ENCODE data around the gene SORCS2.

SORCS2 gene

DNA sequence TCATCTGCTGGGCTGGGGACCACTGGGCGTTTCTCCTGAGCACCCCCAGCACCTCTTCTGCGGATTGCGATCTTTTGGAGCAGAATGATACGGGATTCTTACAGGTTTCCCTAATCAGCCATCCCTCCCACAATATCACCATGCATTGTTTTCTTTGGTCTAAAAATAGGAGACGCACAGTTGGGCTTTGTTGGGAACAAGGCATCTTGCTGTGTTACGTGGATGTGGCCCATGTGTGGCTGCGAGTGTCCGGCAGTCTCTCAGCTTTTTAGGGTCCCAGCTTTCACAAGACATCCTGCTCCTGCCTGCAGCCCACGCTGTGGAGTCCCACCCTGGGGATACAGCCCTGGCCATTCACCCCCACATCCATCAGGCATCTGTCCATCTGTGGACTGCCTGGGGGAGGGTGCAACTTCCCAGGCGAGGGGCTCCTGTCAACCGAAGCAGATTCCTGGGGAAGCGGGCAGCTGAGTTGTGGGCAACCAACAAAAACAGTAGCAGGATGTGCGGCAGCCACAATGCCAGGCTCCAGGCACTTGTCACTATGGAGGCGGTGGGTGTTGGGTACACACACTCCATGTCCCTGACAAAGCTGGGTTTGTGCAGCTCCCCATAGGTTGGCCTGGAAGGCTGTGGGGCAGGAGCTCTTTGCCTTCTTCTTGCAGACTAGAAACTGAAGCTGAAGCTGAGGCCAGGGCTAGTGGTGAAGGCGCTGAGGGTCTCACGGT is 427.9 kb downstream of the SORCS2 start:
- no peak overlapping the region for H3K9ac ChIP-seq (ENCODE audit: low read depth, low read length)
- no peaks in the 10 kb centered on the region for H3K4me1 ChIP-seq (ENCODE audit: insufficient read depth, low read length)
- H3K9me3 ChIP-seq (ENCODE audit: control insufficient read depth, insufficient read depth, low read length): no peaks in the 10 kb centered on the region
- H3K36me3 ChIP-seq (ENCODE audit: insufficient read depth, low read length): no peaks in the 10 kb centered on the region

DNA sequence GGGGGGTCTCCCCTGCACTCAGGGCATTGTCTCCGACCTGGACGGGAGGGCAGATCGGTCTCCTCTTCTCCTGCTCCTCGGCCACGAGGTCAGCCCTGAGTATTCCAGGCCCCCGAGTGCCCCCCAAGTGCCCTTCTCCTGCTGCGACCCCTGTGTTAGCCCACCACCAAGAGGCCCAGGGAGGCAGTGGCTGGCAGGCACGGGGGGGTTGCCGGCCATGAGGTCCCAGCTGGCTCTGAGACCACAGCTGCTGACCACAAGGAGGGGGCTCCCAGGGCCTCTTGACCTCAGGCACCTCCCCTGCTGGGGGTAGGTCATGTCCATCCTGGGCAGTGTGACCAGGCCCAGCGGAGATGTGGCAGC is 428.5 kb downstream of the SORCS2 start:
- Histone ChIP-seq H3K36me3 (ENCODE audit: insufficient read depth, low read length) (no peaks in the 10 kb centered on the region), H3K9ac (ENCODE audit: low read depth, low read length) (no peak overlapping the region), H3K4me1 (ENCODE audit: insufficient read depth, low read length) (no peaks in the 10 kb centered on the region), H3K9me3 (ENCODE audit: control insufficient read depth, insufficient read depth, low read length) (no peaks in the 10 kb centered on the region)

DNA sequence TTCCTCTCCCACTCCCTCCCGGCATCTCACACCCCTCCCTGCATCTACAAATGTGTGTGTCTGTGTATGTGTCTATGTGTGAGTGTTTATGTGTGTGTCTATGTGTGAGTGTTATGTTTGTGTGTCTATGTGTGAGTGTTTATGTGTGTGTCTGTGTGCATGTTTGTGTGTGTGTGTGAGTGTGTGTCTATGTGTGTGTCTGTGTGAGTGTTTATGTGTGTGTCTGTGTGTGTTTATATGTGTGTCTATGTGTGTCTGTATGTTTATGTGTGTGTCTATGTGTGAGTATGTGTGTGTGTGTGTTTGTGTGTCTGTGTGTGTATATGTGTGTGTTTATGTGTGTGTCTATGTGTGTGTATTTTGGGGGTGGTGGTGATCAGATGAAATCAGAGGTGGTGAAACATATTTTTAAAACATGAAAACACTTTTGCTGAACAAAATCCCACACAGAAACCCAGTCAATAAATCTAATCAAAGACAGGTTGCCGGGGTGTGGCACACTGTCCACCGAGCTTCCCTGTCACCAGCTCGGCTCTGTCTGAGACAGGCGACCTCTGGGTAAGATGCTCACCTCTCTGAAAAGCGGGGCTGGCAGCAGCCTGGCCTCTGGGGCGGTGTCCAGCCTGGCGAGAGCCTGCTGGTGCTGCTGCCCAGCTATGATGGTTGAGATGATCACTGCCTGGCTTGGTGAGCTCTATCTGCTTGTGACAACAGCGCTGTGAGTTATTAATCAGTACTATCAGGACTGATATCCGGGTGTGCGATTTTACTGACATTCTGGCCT is 429.1 kb downstream of the SORCS2 start:
- Histone ChIP-seq H3K9ac (ENCODE audit: low read depth, low read length) (no peak overlapping the region), H3K4me1 (ENCODE audit: insufficient read depth, low read length) (no peaks in the 10 kb centered on the region), H3K36me3 (ENCODE audit: insufficient read depth, low read length) (no peaks in the 10 kb centered on the region), H3K9me3 (ENCODE audit: control insufficient read depth, insufficient read depth, low read length) (no peaks in the 10 kb centered on the region)

DNA sequence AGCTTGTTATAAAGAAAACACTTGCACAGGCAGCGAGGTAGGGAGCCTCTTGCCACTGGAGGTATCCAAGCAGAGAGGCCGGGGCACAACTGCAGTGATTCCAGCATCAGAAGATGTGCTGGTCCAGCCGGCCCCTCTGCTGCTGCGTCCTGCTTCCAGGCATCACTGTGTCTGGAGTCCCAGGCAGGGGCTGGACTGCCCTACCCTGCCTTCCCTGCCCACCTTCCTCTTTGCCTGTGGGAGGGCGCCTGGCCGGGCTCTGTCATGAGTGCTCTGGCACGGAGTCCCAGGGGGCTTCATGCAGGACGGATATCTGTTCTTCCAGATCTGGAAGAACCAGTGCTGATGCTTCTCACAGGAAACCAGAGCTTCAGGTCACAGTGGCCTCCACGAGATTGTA is 430.0 kb downstream of the SORCS2 start:
- H3K9ac ChIP-seq (ENCODE audit: low read depth, low read length): no peak overlapping the region
- no peaks in the 10 kb centered on the region for H3K36me3 ChIP-seq (ENCODE audit: insufficient read depth, low read length)
- no peaks in the 10 kb centered on the region for H3K4me1 ChIP-seq (ENCODE audit: insufficient read depth, low read length)
- no peaks in the 10 kb centered on the region for H3K9me3 ChIP-seq (ENCODE audit: control insufficient read depth, insufficient read depth, low read length)

DNA sequence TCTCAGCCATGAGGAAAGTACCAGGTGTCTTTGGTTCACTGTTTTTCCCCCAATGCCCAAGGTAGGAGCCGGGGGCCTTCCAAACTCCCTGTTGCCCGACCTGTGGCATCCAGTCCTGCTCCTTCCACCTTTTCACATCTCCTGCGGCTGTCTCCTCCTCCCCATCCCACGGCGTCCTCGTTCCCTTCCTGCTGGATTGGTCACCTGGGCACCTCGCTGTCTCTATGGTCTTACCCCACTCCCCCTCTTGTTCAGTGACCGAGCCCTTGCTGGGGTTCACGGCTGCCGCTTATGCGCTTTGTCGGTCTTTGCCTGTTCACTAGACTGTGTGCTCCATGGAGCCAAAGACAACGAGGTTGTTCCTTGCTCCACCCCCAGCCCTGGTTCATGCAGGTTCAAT is 431.1 kb downstream of the SORCS2 start:
- Histone ChIP-seq H3K36me3 (ENCODE audit: insufficient read depth, low read length) (no peaks in the 10 kb centered on the region), H3K9me3 (ENCODE audit: control insufficient read depth, insufficient read depth, low read length) (no peaks in the 10 kb centered on the region), H3K9ac (ENCODE audit: low read depth, low read length) (no peak overlapping the region), H3K4me1 (ENCODE audit: insufficient read depth, low read length) (no peaks in the 10 kb centered on the region)

DNA sequence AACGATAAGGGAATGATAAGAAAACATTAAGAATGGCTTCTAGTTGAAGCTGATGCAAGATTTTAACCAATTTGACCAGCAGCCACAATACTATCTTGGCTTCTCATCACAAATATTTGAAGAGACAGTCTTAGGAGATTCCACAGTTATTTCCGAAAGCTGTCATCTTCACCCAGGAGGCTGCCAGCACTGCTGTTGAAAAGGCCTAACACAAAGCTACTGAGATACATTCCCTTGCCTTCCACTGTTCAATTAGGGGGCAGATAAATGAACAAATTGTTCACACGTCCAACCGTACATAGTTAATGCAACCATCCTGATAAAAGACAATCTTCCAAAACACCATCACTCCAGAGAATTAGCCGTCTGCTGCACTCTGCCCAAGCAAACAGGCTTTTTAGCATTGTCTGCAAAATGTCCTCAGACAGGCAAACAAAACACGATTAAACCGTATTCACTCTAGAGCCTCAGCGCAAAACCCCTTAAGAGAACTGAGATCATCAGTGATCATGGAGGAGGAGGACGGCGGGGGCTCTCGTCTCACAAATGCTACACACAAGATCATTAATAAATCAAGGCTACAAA is 432.1 kb downstream of the SORCS2 start:
- no peak overlapping the region for H3K9ac ChIP-seq (ENCODE audit: low read depth, low read length)
- H3K9me3 ChIP-seq (ENCODE audit: control insufficient read depth, insufficient read depth, low read length): no peaks in the 10 kb centered on the region
- H3K4me1 ChIP-seq (ENCODE audit: insufficient read depth, low read length): no peaks in the 10 kb centered on the region
- H3K36me3 ChIP-seq (ENCODE audit: insufficient read depth, low read length): no peaks in the 10 kb centered on the region

DNA sequence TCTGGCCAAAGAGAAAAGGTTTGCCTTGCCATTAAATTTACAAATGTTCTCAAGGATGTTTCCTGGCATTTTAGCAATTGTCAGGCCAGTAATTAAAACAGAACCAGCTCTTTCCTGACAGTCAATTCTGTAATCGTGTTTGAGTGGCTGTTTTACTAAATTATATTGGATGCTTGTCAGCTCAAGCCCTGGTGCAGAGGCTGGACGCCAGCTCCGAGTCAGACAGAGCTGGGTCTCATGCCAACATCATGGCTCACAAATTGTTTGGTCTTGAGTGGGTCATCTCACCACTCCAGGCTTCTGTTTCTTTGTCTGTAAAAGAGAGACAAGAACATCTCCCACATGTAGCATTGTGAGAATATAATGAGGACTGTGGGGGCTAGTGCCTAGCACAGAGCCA is 432.7 kb downstream of the SORCS2 start:
- H3K9me3 ChIP-seq (ENCODE audit: control insufficient read depth, insufficient read depth, low read length): no peaks in the 10 kb centered on the region
- no peaks in the 10 kb centered on the region for H3K4me1 ChIP-seq (ENCODE audit: insufficient read depth, low read length)
- H3K36me3 ChIP-seq (ENCODE audit: insufficient read depth, low read length): no peaks in the 10 kb centered on the region
- H3K9ac ChIP-seq (ENCODE audit: low read depth, low read length): no peak overlapping the region

DNA sequence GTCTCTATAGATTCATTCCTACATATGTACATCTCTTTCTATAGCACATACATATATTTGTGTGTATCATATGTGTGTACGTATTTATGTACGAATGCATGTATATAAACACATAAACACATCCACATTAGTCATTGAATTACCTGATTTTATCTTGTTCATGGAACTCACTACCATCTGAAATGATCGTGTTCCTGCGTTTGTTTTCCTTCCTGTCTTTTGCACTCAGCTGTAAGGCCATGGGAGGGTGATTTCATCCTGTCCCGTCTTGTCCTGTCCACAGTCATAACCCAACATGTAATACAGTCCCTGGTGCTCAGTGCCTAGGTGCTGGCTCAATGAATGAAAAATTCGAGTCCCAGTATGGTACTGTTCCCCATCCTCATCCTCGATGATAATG is 434.2 kb downstream of the SORCS2 start:
- Histone ChIP-seq H3K36me3 (ENCODE audit: insufficient read depth, low read length) (no peaks in the 10 kb centered on the region), H3K9me3 (ENCODE audit: control insufficient read depth, insufficient read depth, low read length) (no peaks in the 10 kb centered on the region), H3K4me1 (ENCODE audit: insufficient read depth, low read length) (no peaks in the 10 kb centered on the region), H3K9ac (ENCODE audit: low read depth, low read length) (no peak overlapping the region)

DNA sequence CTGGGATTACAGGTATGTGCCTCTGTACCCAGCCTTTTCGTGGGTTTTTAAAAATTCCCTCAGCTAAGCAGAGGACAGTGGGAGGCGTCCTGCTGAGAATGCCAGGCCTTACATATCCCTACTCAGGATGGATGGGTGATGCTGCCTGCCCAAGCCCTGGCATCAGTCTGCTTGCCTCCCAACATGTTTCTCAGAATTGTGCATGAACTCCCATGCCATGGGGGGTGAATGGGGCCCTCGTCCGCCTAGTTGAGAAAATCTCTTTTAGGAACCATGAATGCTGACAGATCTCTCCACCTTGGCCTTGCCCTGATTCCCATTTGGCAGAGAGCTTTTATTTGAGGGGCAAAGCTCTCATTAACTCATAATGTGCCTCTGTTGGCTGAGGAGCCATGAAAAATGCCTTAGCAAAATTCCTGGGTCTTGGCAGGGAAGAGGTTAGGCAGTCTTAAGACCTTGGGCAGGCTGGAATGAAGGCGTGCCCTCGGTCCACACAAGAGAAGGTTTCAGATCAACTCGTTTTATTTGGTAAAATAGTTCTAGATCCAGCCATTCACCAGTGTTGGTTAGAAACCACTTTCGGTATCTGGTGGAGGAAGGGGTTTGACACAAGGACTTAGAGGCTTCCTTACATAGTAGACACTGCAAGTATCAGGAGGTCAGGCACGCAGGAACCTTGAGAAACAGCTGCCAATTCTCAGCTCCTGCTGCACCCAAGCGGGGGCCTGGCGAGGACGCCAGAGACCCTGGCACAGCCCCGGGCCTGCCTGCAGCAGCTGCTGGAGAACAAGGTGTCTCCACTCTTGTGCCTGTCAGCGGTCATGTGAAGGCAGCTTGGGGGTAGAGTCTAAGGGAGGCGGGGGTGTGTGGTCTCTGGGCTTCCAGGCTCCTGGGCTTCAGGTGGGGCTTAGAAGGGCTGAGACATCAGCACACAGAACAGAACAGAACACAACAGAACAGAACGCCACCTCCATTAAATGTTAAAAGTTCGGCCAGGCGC is 435.2 kb downstream of the SORCS2 start:
- H3K9ac ChIP-seq (ENCODE audit: low read depth, low read length): no peak overlapping the region
- H3K36me3 ChIP-seq (ENCODE audit: insufficient read depth, low read length): no peaks in the 10 kb centered on the region
- no peaks in the 10 kb centered on the region for H3K9me3 ChIP-seq (ENCODE audit: control insufficient read depth, insufficient read depth, low read length)
- H3K4me1 ChIP-seq (ENCODE audit: insufficient read depth, low read length): no peaks in the 10 kb centered on the region

DNA sequence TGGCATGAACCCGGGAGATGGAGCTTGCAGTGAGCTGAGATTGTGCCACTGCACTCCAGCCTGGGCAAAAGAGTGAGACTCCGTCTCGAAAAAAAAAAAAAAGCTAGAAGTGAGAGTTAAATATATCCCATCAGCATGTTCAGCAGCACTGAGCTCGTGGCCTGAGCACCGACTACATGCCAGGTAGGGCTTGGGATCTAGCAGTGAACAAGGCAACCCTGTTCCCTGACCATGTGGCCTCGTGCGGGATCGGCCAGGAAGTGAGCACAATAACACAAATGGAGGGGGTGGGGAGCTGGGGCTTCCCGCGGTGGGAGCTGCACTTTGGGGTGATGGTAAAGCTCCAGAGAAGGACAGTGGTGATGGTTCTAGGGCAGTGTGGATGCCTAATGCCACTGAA is 436.1 kb downstream of the SORCS2 start:
- Histone ChIP-seq H3K4me1 (ENCODE audit: insufficient read depth, low read length) (no peaks in the 10 kb centered on the region), H3K9ac (ENCODE audit: low read depth, low read length) (no peak overlapping the region), H3K9me3 (ENCODE audit: control insufficient read depth, insufficient read depth, low read length) (no peaks in the 10 kb centered on the region), H3K36me3 (ENCODE audit: insufficient read depth, low read length) (no peaks in the 10 kb centered on the region)

DNA sequence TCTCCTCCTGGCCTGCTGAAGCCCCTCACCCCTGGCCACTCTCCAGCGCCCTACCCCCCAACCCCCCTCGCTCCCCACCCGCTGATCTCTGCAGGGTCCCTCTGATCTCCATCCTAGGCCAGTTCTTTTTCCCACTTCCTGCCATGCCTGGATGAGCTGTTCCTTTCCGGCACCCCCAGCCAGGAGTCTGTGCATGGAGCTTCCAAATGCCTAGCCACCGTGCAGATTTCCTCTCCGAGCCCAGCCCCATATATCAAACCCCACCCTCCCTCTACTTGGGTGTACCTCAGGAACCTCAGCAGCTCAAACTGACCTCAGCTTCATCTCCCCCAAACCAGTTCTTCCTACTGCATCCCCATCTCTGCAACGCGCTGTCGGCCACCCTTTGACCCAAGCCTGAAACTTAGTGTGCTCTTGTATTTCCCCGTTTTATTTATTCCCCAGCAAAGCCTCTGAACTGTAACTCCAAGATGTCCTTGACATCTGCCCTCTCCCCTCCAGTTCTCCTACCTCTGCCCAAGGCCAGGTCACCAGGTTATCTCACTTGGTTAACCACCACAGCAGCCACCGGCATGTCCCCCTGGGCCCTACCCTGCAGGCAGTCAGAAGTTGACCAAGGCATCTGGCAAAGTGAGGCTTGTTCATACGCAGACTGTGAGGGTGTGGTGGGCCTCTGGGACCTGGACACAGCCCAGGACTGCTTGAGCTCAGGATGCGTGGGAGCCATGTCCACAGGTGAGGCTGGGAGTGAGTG is 437.3 kb downstream of the SORCS2 start:
- no peaks in the 10 kb centered on the region for H3K4me1 ChIP-seq (ENCODE audit: insufficient read depth, low read length)
- H3K9ac ChIP-seq (ENCODE audit: low read depth, low read length): no peak overlapping the region

DNA sequence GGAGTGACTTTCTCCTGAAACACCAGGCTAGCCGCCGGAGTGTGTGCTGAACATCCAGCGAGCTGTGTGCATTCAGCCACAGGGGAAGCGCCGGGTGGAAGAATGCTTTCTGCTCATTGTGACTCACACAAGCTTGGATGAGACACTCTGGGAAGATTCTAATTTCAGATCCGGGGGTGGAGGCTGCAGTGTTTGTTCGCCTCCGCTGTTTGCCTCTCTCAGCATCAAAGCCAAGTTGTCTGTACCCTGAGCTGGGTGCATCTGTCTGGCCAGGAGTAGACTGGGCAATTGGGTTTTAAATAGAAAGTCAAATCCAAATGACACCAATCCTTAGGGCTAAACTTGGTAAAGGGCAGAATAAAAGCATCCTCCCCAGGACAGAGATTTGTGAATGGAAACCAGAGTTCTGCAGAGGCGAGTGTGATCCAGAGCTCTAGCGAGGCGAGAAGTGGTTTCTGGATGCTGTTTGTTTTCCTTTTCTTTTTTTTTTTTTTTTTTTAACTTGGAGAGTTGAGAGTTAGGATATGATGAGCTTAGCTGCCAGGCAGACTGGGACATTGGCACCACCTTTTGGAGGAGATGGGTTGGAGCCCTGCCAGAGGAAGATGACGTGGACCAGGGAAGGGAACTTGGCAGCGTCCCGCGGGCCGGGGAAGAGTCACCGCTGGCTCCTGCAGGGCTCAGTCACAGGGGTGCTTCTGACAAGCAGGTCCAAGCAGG is 438.4 kb downstream of the SORCS2 start:
- Histone ChIP-seq H3K9me3 (ENCODE audit: control insufficient read depth, insufficient read depth, low read length) (peaks cover 2% of the 10 kb centered on the region; the same call in 1 of the 2 replicates), H3K4me1 (ENCODE audit: insufficient read depth, low read length) (no peaks in the 10 kb centered on the region), H3K9ac (ENCODE audit: low read depth, low read length) (no peak overlapping the region), H3K36me3 (ENCODE audit: insufficient read depth, low read length) (no peaks in the 10 kb centered on the region)

More for the DNA sequence above, 437.3 kb downstream of the SORCS2 start:
- no peaks in the 10 kb centered on the region for H3K36me3 ChIP-seq (ENCODE audit: insufficient read depth, low read length)
- H3K9me3 ChIP-seq (ENCODE audit: control insufficient read depth, insufficient read depth, low read length): no peaks in the 10 kb centered on the region
